ENCODE measurements around the gene ROR2.

The ROR2 gene

GRCh38 chr9:91790917-91791316, 159.1 kb downstream of the ROR2 start:
- TF ChIP-seq POLR2A (IDR thresholded peaks at IDR 0.05; ENCODE audit: low read depth, low read length) (no peak), POLR2AphosphoS5 (IDR thresholded peaks at IDR 0.05; ENCODE audit: low read depth, low read length) (no peak)
- no peak for FAIRE-seq
- DNase-seq (ENCODE audit: insufficient read length) = no peak

DNA sequence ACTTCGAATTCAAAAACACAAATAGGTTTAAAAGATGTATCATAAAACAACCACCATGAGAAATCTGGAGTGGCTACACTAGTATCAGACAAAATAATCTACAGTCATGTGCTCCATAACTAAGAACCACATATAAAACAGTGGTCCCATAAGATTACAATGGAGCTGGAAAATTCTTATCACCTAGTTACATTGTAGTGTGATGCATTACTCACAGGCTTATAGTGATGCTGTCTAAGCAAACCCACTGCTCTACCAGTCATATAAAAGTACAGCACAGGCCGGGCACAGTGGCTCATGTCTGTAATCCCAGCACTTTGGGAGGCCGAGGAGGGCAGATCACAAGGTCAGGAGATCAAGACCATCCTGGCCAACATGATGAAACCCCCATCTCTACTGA, 160.1 kb downstream of the ROR2 start:
- DNase-seq (ENCODE audit: insufficient read length) (no peak), FAIRE-seq (no peak)
- TF ChIP-seq POLR2AphosphoS5 (IDR thresholded peaks at IDR 0.05; ENCODE audit: low read depth, low read length) = no peak
- no peak for TF ChIP-seq POLR2A (IDR thresholded peaks at IDR 0.05; ENCODE audit: low read depth, low read length)
- TF ChIP-seq TAF1 (IDR thresholded peaks at IDR 0.05; ENCODE audit: borderline replicate concordance, low read depth, low read length) = no peak

DNA sequence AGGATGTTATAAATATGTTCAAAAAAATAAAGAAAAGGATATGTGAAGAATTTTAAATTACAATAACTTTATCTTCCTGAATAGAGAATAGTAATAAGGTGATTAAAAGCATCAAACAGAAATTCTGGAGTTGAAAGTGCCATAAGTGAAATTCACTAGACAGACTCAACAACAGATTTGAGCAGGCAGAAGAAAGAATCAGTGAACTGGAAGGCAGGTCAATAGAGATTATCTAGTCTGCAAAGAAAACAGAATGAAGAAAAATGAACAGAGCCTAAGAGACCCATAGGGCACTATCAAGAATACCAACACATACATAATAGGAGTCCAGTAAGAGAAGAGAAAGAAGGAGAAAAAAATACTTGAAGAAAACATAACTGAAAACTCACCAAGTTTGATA, 162.1 kb downstream of the ROR2 start:
- FAIRE-seq (no peak), DNase-seq (ENCODE audit: insufficient read length) (no peak)
- no peak for TF ChIP-seq TAF1 (IDR thresholded peaks at IDR 0.05; ENCODE audit: borderline replicate concordance, low read depth, low read length)

GRCh38 chr9:91786132-91786896, 163.7 kb downstream of the ROR2 start:
- FAIRE-seq (no peak), DNase-seq (ENCODE audit: insufficient read length) (no peak)

GRCh38 chr9:91785447-91785842, 164.6 kb downstream of the ROR2 start:
- FAIRE-seq = no peak
- no peak for DNase-seq (ENCODE audit: insufficient read length)
- TF ChIP-seq POLR2AphosphoS5 (IDR thresholded peaks at IDR 0.05; ENCODE audit: low read depth, low read length) = no peak
- TF ChIP-seq POLR2A (IDR thresholded peaks at IDR 0.05; ENCODE audit: low read depth, low read length) = no peak
- no peak for TF ChIP-seq TAF1 (IDR thresholded peaks at IDR 0.05; ENCODE audit: borderline replicate concordance, low read depth, low read length)

More at GRCh38 chr9:91786132-91786896, 163.7 kb downstream of the ROR2 start:
- TF ChIP-seq POLR2AphosphoS5 (IDR thresholded peaks at IDR 0.05; ENCODE audit: low read depth, low read length) = no peak

DNA sequence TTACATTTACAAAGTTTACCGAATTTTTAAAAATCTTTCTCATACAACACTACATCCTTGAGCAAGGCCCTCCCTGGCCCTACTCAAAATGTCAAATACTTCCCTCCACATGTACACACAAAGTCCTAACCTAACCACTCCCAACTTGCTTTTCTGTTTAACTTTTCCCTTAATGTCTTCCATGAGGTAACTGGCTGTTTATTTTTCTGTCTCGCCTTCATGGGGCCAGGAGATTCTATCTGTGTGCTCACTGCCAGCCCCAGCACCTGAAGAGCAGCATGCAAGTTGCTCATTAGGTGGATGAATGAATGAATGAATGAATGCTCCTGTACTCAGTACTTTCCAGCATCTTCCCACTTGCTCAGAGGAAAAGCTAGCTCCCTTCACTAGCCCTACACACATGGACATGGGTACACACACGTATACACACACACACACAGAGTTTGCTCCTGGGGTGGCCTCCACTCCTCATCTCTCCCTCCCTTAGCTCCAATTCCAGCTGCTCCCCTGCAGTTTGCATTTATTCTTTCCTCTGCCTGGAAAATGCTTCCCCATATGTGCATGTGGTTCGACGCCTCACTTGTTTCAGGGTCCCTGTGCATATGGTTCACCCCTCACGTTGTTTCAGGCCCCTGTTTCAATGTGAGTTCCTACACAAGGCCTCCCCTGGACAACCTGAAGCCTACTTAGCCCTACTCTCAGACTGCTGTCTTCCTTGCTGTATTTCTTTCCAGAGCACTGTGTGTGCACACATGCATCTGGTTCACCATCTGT, 165.2 kb downstream of the ROR2 start:
- DNase-seq (ENCODE audit: insufficient read length) = no peak
- TF ChIP-seq TAF1 (IDR thresholded peaks at IDR 0.05; ENCODE audit: borderline replicate concordance, low read depth, low read length) = no peak
- no peak for TF ChIP-seq POLR2A (IDR thresholded peaks at IDR 0.05; ENCODE audit: low read depth, low read length)
- TF ChIP-seq POLR2AphosphoS5 (IDR thresholded peaks at IDR 0.05; ENCODE audit: low read depth, low read length) = no peak
- no peak for FAIRE-seq

DNA sequence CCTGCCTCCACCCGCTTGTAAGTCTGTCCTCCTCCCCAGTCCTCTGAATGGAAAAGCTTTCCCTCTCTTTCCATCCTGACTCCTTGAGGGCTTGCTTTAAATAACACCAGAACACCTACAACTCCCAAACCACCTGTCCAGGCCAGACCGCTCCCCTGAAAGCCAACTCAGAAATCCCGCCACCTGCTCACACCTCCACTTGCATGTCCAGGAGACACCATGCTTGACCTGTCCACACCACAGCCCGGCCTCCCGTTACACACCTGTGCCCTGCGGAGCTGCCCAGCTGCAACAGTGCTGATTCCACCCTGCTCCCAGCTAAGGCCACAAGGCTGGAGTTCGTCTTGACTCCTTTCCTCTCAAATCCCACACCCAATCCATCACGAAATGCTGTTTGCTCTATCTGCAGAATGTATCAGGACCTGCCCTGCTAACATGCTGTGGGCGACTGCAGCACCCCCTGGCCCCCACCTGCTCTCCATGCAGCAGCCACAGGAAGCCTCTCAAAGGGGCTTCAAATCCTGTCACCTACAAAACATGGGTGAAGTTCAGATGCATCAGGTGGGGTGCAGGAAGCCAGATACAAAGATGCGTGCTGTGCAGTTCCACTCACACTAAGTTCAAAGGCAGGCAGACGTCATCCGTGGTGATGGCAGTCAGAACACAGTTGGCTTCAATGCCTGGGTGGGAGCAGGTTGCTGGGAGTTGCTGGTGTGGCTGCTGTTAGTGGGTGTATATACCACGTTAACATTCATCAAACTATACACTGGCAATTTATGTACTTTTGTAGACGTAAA, 166.0 kb downstream of the ROR2 start:
- FAIRE-seq = no peak

GRCh38 chr9:91783411-91783810, 166.6 kb downstream of the ROR2 start:
- DNase-seq (ENCODE audit: insufficient read length) = no peak
- TF ChIP-seq POLR2A (IDR thresholded peaks at IDR 0.05; ENCODE audit: low read depth, low read length) (no peak), POLR2AphosphoS5 (IDR thresholded peaks at IDR 0.05; ENCODE audit: low read depth, low read length) (no peak), TAF1 (IDR thresholded peaks at IDR 0.05; ENCODE audit: borderline replicate concordance, low read depth, low read length) (no peak)
- no peak for FAIRE-seq

More for the DNA sequence above, 166.0 kb downstream of the ROR2 start:
- TF ChIP-seq POLR2A (IDR thresholded peaks at IDR 0.05; ENCODE audit: low read depth, low read length) = no peak
- TF ChIP-seq POLR2AphosphoS5 (IDR thresholded peaks at IDR 0.05; ENCODE audit: low read depth, low read length) = no peak
- no peak for TF ChIP-seq TAF1 (IDR thresholded peaks at IDR 0.05; ENCODE audit: borderline replicate concordance, low read depth, low read length)
- DNase-seq (ENCODE audit: insufficient read length) = no peak

GRCh38 chr9:91782708-91783214, 167.3 kb downstream of the ROR2 start:
- TF ChIP-seq POLR2AphosphoS5 (IDR thresholded peaks at IDR 0.05; ENCODE audit: low read depth, low read length) = no peak
- TF ChIP-seq POLR2A (IDR thresholded peaks at IDR 0.05; ENCODE audit: low read depth, low read length) = no peak
- no peak for TF ChIP-seq TAF1 (IDR thresholded peaks at IDR 0.05; ENCODE audit: borderline replicate concordance, low read depth, low read length)
- FAIRE-seq = no peak
- DNase-seq (ENCODE audit: insufficient read length) = no peak

- no peak for TF ChIP-seq POLR2AphosphoS5 (IDR thresholded peaks at IDR 0.05; ENCODE audit: low read depth, low read length)
- no peak for TF ChIP-seq POLR2A (IDR thresholded peaks at IDR 0.05; ENCODE audit: low read depth, low read length)
- no peak for TF ChIP-seq TAF1 (IDR thresholded peaks at IDR 0.05; ENCODE audit: borderline replicate concordance, low read depth, low read length)
- FAIRE-seq (no peak), DNase-seq (ENCODE audit: insufficient read length) (no peak)
Observed at GRCh38 chr9:91781906-91782305, 168.1 kb downstream of the ROR2 start.

DNA sequence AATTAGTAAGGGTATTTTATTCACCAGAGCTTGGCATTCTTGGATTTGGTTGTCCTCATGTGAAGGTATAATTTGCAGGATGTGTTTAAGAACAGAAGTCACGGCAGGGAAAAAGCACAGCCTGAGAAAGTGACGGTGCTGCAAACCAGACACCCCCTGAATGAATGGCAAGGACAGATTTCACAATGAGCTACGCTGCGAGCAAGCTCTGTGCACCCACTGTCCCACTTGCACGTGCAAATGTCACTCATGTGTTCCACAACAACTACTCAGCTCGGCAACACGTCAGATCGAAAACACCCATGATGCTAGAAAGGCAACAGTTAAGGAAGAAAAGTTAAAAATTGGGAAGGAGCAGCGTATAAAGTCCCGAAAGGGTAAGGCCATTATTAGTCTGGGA, 168.9 kb downstream of the ROR2 start:
- FAIRE-seq = no peak

More for the DNA sequence above, 168.9 kb downstream of the ROR2 start:
- DNase-seq (ENCODE audit: insufficient read length) = no peak
- TF ChIP-seq TAF1 (IDR thresholded peaks at IDR 0.05; ENCODE audit: borderline replicate concordance, low read depth, low read length) (no peak), POLR2AphosphoS5 (IDR thresholded peaks at IDR 0.05; ENCODE audit: low read depth, low read length) (no peak), POLR2A (IDR thresholded peaks at IDR 0.05; ENCODE audit: low read depth, low read length) (no peak)

All from GM12892 (cell line).